ENCODE data around the gene STK39. TPM values are rescaled to one million over a fixed set of nuclear protein-coding genes. Genes with fewer than 3 reads are reported as not detected.

The STK39 gene
- total and polyA plus RNA-seq, 2 donors (not counting 1 experiment from before 2014, with no cell fraction given): 2.3 to 14.6 TPM

DNA sequence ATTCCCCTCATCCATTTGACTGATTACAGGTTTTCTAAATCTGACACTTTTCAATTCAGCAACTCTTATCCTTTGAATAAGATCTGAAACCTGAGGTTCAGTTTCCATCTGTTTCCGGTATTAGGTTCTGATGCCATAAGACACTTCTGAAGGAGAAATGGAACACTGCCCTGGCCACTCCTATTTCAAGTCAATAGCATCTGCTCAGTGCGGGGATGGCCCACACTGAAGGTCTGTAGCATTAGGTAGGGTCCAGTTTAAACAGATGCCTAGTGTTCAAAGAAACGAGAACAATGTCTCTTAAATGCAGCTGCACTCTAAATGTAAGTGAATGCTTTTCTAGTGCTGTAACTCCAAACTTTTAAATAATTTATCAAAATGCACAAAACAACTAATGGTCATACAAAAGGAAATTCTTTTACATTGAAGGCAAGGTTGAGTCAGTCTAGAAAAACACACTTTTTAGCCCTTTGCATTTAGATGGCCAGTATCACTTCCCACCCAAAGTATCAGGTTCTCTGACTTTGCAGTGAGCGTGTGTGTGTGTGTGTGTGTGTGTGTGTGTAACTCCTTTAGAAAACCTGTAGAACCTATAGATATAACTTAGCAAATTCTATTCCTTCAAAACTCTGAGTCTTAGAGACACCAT is 78.2 kb downstream of the STK39 start:
- Histone ChIP-seq H3K27ac (ENCODE audit: low read length in 2 of 2) (no peak overlapping the region), H3K27me3 (replicated peaks in 1 of 4; ENCODE audit: control extremely low read depth in 1 of 4, control insufficient read depth in 3 of 4, insufficient read depth in 4 of 4, low read length in 3 of 4) (no peaks in the 10 kb centered on the region), H3K9ac (ENCODE audit: low read length) (no peak overlapping the region), H3K4me1 (ENCODE audit: control insufficient read depth in 2 of 2, insufficient read depth in 2 of 2, low read length in 2 of 2) (peaks cover 8 to 11% of the 10 kb centered on the region in 2 donors), H3K4me3 (ENCODE audit: control extremely low read depth in 1 of 5, extremely low read depth in 1 of 5, insufficient read depth in 1 of 5, low read depth in 2 of 5, low read length in 4 of 5) (no peak overlapping the region), H3K4me2 (replicated peaks; ENCODE audit: low read depth, low read length, poor library complexity, severe bottlenecking) (no peak overlapping the region), H4K20me1 (ENCODE audit: control insufficient read depth, insufficient read depth, low read length, poor library complexity, severe bottlenecking) (no peaks in the 10 kb centered on the region), H3K9me3 (ENCODE audit: control extremely low read depth in 1 of 3, control insufficient read depth in 2 of 3, insufficient read depth in 1 of 3, low read length in 2 of 3) (no peaks in the 10 kb centered on the region), H3K79me2 (ENCODE audit: control insufficient read depth, insufficient read depth, low read length) (no peaks in the 10 kb centered on the region), H3K36me3 (replicated peaks in 1 of 2; ENCODE audit: control extremely low read depth in 1 of 2, control insufficient read depth in 1 of 2, extremely low read depth in 1 of 2, insufficient read depth in 2 of 2, low read length in 1 of 2) (peaks cover 3% of the 10 kb centered on the region in 2 experiments), H2AFZ (ENCODE audit: insufficient read depth, low read depth, low read length, poor library complexity, severe bottlenecking) (no peak overlapping the region)
- POLR2A ChIA-PET: no interaction called here
- no peaks in the 10 kb centered on the region for H3K9me3 Mint-ChIP-seq (ENCODE audit: insufficient read depth)
- CTCF ChIA-PET: no interaction called here
- no peak overlapping the region for H3K27ac Mint-ChIP-seq
- peaks cover 21% of the 10 kb centered on the region for H3K4me1 Mint-ChIP-seq
- TF ChIP-seq, protein P1, sequence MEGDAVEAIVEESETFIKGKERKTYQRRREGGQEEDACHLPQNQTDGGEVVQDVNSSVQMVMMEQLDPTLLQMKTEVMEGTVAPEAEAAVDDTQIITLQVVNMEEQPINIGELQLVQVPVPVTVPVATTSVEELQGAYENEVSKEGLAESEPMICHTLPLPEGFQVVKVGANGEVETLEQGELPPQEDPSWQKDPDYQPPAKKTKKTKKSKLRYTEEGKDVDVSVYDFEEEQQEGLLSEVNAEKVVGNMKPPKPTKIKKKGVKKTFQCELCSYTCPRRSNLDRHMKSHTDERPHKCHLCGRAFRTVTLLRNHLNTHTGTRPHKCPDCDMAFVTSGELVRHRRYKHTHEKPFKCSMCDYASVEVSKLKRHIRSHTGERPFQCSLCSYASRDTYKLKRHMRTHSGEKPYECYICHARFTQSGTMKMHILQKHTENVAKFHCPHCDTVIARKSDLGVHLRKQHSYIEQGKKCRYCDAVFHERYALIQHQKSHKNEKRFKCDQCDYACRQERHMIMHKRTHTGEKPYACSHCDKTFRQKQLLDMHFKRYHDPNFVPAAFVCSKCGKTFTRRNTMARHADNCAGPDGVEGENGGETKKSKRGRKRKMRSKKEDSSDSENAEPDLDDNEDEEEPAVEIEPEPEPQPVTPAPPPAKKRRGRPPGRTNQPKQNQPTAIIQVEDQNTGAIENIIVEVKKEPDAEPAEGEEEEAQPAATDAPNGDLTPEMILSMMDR (IDR thresholded peaks at IDR 0.05): no peak
- no peak for TF ChIP-seq EZH2 (IDR thresholded peaks at IDR 0.05; ENCODE audit: borderline replicate concordance, insufficient read depth, low read depth, low read length, poor library complexity, severe bottlenecking)
- intact Hi-C loops (cut with micrococcal nuclease): no loop called here
- ATAC-seq (ENCODE audit: low read depth) (no peak), DNase-seq (no peak)
- no peaks in the 10 kb centered on the region for H3K27me3 Mint-ChIP-seq
- H3K4me3 Mint-ChIP-seq: no peak overlapping the region
- WGBS (ENCODE audit: insufficient coverage): 92% methylated on average over 1 of the region's 4 CpGs

DNA sequence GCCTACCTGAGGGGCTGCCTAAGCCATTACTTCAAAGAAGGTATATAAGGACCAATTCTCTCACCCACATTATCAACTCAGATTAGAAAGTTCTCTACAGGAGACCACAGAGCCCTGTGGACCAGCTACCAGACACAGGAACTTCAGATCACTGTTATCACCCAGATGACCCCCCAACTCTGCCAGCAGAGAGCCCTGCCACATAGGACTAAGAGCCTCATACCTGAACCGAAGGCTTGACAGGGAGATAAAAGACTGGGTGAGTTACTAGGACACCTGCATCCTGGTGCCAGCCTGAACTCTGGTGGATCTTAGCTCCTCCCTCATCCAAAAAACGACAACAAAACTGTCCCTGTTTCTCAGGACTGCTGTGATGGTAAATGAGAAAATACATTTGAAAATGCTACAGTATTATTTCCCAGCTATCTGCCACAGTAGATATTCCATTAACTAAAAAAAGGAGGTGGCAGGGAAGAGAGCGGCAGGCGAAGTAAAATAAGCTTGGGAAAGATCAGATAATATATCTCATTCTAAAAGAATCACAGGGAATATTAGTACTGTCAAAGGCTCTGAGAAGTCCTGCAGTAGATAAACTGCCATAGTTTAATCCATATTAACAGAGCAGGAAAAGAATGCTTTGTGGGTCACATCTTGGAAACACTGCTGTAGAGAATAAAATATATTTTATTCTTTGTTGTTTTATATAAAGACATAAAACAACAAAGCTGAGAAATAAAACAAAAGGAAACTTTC is 79.7 kb downstream of the STK39 start:
- Histone ChIP-seq H4K20me1 (ENCODE audit: control insufficient read depth, insufficient read depth, low read length, poor library complexity, severe bottlenecking) (no peaks in the 10 kb centered on the region), H3K36me3 (replicated peaks in 1 of 2; ENCODE audit: control extremely low read depth in 1 of 2, control insufficient read depth in 1 of 2, extremely low read depth in 1 of 2, insufficient read depth in 2 of 2, low read length in 1 of 2) (peaks cover 3 to 5% of the 10 kb centered on the region in 2 experiments), H3K27me3 (replicated peaks in 1 of 4; ENCODE audit: control extremely low read depth in 1 of 4, control insufficient read depth in 3 of 4, insufficient read depth in 4 of 4, low read length in 3 of 4) (no peaks in the 10 kb centered on the region), H3K79me2 (ENCODE audit: control insufficient read depth, insufficient read depth, low read length) (no peaks in the 10 kb centered on the region), H3K9me3 (ENCODE audit: control extremely low read depth in 1 of 3, control insufficient read depth in 2 of 3, insufficient read depth in 1 of 3, low read length in 2 of 3) (no peaks in the 10 kb centered on the region), H3K4me1 (ENCODE audit: control insufficient read depth in 2 of 2, insufficient read depth in 2 of 2, low read length in 2 of 2) (peaks cover 8 to 11% of the 10 kb centered on the region in 2 donors), H3K27ac (ENCODE audit: low read length in 2 of 2) (no peak overlapping the region), H3K9ac (ENCODE audit: low read length) (no peak overlapping the region), H3K4me2 (replicated peaks; ENCODE audit: low read depth, low read length, poor library complexity, severe bottlenecking) (no peak overlapping the region), H2AFZ (ENCODE audit: insufficient read depth, low read depth, low read length, poor library complexity, severe bottlenecking) (no peak overlapping the region), H3K4me3 (ENCODE audit: control extremely low read depth in 1 of 5, extremely low read depth in 1 of 5, insufficient read depth in 1 of 5, low read depth in 2 of 5, low read length in 4 of 5) (no peak overlapping the region)
- DNase-seq (no peak), ATAC-seq (ENCODE audit: low read depth) (no peak)
- ChIA-PET POLR2A (no interaction called here), CTCF (no interaction called here)
- Mint-ChIP-seq H3K9me3 (ENCODE audit: insufficient read depth) (no peaks in the 10 kb centered on the region), H3K27ac (no peak overlapping the region), H3K4me3 (no peak overlapping the region), H3K4me1 (peaks cover 21% of the 10 kb centered on the region), H3K27me3 (no peaks in the 10 kb centered on the region)
- intact Hi-C loops (cut with micrococcal nuclease): no loop called here
- no peak for TF ChIP-seq EZH2 (IDR thresholded peaks at IDR 0.05; ENCODE audit: borderline replicate concordance, insufficient read depth, low read depth, low read length, poor library complexity, severe bottlenecking)
- TF ChIP-seq, protein P1 (IDR thresholded peaks at IDR 0.05): no peak
- 100% methylated on average over 1 of the region's 4 CpGs for WGBS (ENCODE audit: insufficient coverage)

Measured in B cell (primary cell).